GM19397 (cell line): ENCODE results near the gene USP15.
A peak's percentile ranks its signal among the peaks of the same experiment; 100 is the strongest.

ENCODE experiments used
- ATAC-seq: cut with Tn5 transposase; IDR thresholded peaks from one replicate; pipeline ENCODE4 v1.9.1; 2021; ENCODE audit warnings: mild to moderate bottlenecking, moderate library complexity; ENCODE audit not compliant: unreplicated experiment

Gene USP15

GRCh38 chr12:62256408-62257096 lies 3.7 kb upstream of the USP15 start:
- no peak for ATAC-seq

GRCh38 chr12:62258231-62258630 lies 2.0 kb upstream of the USP15 start:
- ATAC-seq: no peak

- peak; percentile 11 for ATAC-seq
Measured at GRCh38 chr12:62258941-62259630, 1.1 kb upstream of the USP15 start.

GRCh38 chr12:62259631-62259992 lies 592 bp upstream of the USP15 start:
- peak; percentile 13 for ATAC-seq

- ATAC-seq: peak; percentile 38
Measured at GRCh38 chr12:62260733-62261683, 804 bp downstream of the USP15 start.

- ATAC-seq: no peak
Measured at GRCh38 chr12:62261876-62262517, 1.8 kb downstream of the USP15 start.

- no peak for ATAC-seq
Measured at GRCh38 chr12:62263232-62263631, 3.0 kb downstream of the USP15 start.

GRCh38 chr12:62263966-62264365 lies 3.8 kb downstream of the USP15 start:
- ATAC-seq: no peak

- ATAC-seq: no peak
Measured at GRCh38 chr12:62264706-62265105, 4.5 kb downstream of the USP15 start.

GRCh38 chr12:62265511-62265910 lies 5.3 kb downstream of the USP15 start:
- no peak for ATAC-seq

GRCh38 chr12:62267026-62267425 lies 6.8 kb downstream of the USP15 start:
- no peak for ATAC-seq

- ATAC-seq: peak; percentile 52
Measured at GRCh38 chr12:62267480-62267879, 7.3 kb downstream of the USP15 start.

GRCh38 chr12:62268956-62269355 lies 8.8 kb downstream of the USP15 start:
- no peak for ATAC-seq

- ATAC-seq: no peak
Measured at GRCh38 chr12:62269464-62270228, 9.4 kb downstream of the USP15 start.

- ATAC-seq: no peak
Measured at GRCh38 chr12:62270384-62270783, 10.2 kb downstream of the USP15 start.

- no peak for ATAC-seq
Measured at GRCh38 chr12:62270872-62271271, 10.7 kb downstream of the USP15 start.

- no peak for ATAC-seq
Measured at GRCh38 chr12:62272936-62273552, 12.8 kb downstream of the USP15 start.

- ATAC-seq: no peak
Measured at GRCh38 chr12:62273724-62274380, 13.6 kb downstream of the USP15 start.

GRCh38 chr12:62278022-62278421 lies 17.8 kb downstream of the USP15 start:
- no peak for ATAC-seq
